ENCODE results near the gene PIK3R2.

The PIK3R2 gene

DNA sequence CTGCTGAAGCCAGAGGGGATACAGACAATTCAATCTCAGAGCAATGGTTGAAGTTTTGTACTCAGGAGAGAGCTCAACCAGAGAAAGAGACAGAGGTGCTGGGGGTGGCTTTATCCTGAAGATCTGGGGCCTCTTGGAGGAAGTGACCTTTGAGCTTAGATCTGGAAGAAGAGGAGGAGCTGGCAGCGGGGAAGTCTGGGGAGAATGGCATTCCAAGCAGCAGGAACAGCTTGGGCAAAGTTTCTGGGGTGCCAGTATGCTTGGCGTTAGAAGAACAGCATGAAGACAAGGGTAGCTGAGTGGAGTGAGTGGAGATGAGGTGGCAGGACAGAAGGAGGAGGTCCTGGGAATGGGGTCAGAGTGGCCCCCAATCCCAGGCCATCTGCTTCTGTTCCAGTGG is 44.1 kb upstream of the PIK3R2 start:
- Histone ChIP-seq H3K9me2 (replicated peaks; ENCODE audit: low read depth, low read length) (no peaks in the 10 kb centered on the region), H3K36me3 (ENCODE audit: insufficient read depth, low read length) (no peaks in the 10 kb centered on the region), H3K27me3 (ENCODE audit: insufficient read depth, low read length, poor library complexity, severe bottlenecking) (no peaks in the 10 kb centered on the region), H3K79me2 (ENCODE audit: insufficient read depth, low read length) (no peaks in the 10 kb centered on the region), H3F3A (ENCODE audit: low read depth) (no peaks in the 10 kb centered on the region), H3K4me1 (ENCODE audit: insufficient read depth, low read length, poor library complexity, severe bottlenecking) (peaks cover 20% of the 10 kb centered on the region), H3K9ac (ENCODE audit: low read depth, low read length, poor library complexity, severe bottlenecking) (no peak overlapping the region), H3K4me3 (ENCODE audit: low read length, poor library complexity, severe bottlenecking) (no peak overlapping the region), H3K4me2 (ENCODE audit: low read depth, low read length, poor library complexity, severe bottlenecking) (no peak overlapping the region), H4K20me1 (ENCODE audit: insufficient read depth, low read length, poor library complexity, severe bottlenecking) (no peaks in the 10 kb centered on the region), H3K9me3 (ENCODE audit: insufficient read depth, low read depth, low read length) (no peaks in the 10 kb centered on the region), H2AFZ (ENCODE audit: low read length) (no peak overlapping the region)
- TF ChIP-seq, protein P1, sequence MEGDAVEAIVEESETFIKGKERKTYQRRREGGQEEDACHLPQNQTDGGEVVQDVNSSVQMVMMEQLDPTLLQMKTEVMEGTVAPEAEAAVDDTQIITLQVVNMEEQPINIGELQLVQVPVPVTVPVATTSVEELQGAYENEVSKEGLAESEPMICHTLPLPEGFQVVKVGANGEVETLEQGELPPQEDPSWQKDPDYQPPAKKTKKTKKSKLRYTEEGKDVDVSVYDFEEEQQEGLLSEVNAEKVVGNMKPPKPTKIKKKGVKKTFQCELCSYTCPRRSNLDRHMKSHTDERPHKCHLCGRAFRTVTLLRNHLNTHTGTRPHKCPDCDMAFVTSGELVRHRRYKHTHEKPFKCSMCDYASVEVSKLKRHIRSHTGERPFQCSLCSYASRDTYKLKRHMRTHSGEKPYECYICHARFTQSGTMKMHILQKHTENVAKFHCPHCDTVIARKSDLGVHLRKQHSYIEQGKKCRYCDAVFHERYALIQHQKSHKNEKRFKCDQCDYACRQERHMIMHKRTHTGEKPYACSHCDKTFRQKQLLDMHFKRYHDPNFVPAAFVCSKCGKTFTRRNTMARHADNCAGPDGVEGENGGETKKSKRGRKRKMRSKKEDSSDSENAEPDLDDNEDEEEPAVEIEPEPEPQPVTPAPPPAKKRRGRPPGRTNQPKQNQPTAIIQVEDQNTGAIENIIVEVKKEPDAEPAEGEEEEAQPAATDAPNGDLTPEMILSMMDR (conservative IDR thresholded peaks at IDR 0.05; ENCODE audit: low read length), result no peak
- TF ChIP-seq EZH2phosphoT487 (IDR thresholded peaks at IDR 0.05; ENCODE audit: borderline replicate concordance), result no peak

DNA sequence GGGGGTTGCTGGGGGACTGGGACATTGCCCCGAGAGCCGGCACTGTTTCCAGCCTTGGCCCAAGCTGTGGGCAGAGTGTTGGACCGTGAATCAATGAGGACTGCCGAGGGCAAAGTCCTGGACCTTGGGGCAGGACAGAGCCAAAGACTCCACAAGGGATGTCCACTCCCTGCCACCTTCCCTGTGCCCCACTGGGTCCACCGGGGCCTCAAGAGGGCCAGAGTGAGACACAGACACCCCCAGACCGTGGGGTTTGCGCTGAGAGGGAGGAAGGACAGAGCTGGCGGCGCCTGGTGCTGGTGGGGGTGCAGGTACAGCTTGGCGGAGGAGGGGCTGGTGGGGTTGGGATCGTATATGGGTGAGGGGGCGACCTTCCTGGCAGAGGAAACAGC is 43.6 kb upstream of the PIK3R2 start:
- Histone ChIP-seq H3K79me2 (ENCODE audit: insufficient read depth, low read length) (no peaks in the 10 kb centered on the region), H4K20me1 (ENCODE audit: insufficient read depth, low read length, poor library complexity, severe bottlenecking) (no peaks in the 10 kb centered on the region), H3K9me2 (replicated peaks; ENCODE audit: low read depth, low read length) (no peaks in the 10 kb centered on the region), H3K4me2 (ENCODE audit: low read depth, low read length, poor library complexity, severe bottlenecking) (peak overlapping the region; percentile 83), H3K4me3 (ENCODE audit: low read length, poor library complexity, severe bottlenecking) (peak overlapping the region; percentile 72), H2AFZ (ENCODE audit: low read length) (peak overlapping the region; percentile 87; the same call in 1 of the 2 replicates), H3K27me3 (ENCODE audit: insufficient read depth, low read length, poor library complexity, severe bottlenecking) (no peaks in the 10 kb centered on the region), H3K9ac (ENCODE audit: low read depth, low read length, poor library complexity, severe bottlenecking) (peak overlapping the region; percentile 46), H3K9me3 (ENCODE audit: insufficient read depth, low read depth, low read length) (no peaks in the 10 kb centered on the region), H3K4me1 (ENCODE audit: insufficient read depth, low read length, poor library complexity, severe bottlenecking) (peaks cover 17% of the 10 kb centered on the region), H3K36me3 (ENCODE audit: insufficient read depth, low read length) (no peaks in the 10 kb centered on the region), H3F3A (ENCODE audit: low read depth) (no peaks in the 10 kb centered on the region)
- no peak for TF ChIP-seq EZH2phosphoT487 (IDR thresholded peaks at IDR 0.05; ENCODE audit: borderline replicate concordance)
- TF ChIP-seq, protein P1 (conservative IDR thresholded peaks at IDR 0.05; ENCODE audit: low read length), result no peak

DNA sequence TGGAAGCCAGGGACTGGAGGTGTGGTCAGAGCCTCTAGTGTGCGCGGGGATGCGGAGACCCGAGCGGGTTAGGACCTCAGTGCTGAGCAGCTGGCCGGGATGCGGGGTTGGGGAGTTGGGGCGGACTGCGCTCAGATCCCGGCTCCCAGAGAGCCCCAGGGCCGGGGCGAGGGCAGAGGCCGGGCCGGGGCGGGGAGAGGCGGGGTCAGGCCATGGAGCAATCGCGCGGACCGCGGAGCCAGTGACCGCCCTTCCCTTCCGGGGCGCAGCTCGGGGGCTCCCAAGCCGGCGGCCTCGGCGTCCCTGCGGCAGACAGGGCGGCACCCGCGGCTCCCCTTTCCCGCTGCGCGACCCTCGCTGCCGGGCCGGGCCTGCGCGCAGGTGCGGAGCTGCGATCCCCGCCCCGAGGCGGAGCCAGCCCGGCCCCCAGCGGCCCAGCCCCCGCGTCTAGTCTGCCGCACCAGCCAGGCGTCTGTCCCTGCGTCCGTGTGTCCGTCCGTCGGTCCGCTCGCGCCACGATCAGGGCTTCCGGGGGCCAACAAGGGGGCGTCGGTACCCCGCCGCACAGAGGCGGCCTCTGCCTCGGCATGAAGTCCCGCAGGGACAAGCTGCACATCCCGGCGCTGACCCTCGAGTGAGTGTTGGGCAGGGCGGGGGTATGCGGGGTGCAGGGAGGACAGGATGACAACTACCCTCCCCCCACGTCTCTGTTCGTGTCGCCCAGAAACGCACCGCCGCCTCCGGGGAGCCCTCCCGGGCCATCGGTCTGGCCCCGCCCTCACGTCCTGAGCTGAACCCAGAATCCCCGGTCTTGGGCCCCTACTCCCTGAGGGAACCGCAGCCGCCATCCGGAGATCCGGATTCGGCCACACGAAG is 43.0 kb upstream of the PIK3R2 start:
- Histone ChIP-seq H3K9me2 (replicated peaks; ENCODE audit: low read depth, low read length) (no peaks in the 10 kb centered on the region), H3F3A (ENCODE audit: low read depth) (no peaks in the 10 kb centered on the region), H3K27me3 (ENCODE audit: insufficient read depth, low read length, poor library complexity, severe bottlenecking) (no peaks in the 10 kb centered on the region), H3K9me3 (ENCODE audit: insufficient read depth, low read depth, low read length) (no peaks in the 10 kb centered on the region), H3K9ac (ENCODE audit: low read depth, low read length, poor library complexity, severe bottlenecking) (peak overlapping the region; percentile 46), H4K20me1 (ENCODE audit: insufficient read depth, low read length, poor library complexity, severe bottlenecking) (no peaks in the 10 kb centered on the region), H3K4me2 (ENCODE audit: low read depth, low read length, poor library complexity, severe bottlenecking) (peak overlapping the region; percentile 83), H3K4me1 (ENCODE audit: insufficient read depth, low read length, poor library complexity, severe bottlenecking) (peaks cover 12% of the 10 kb centered on the region), H3K36me3 (ENCODE audit: insufficient read depth, low read length) (no peaks in the 10 kb centered on the region), H2AFZ (ENCODE audit: low read length) (peak overlapping the region; percentile 87; the same call in 1 of the 2 replicates), H3K79me2 (ENCODE audit: insufficient read depth, low read length) (no peaks in the 10 kb centered on the region), H3K4me3 (ENCODE audit: low read length, poor library complexity, severe bottlenecking) (peak overlapping the region; percentile 72)
- no peak for TF ChIP-seq EZH2phosphoT487 (IDR thresholded peaks at IDR 0.05; ENCODE audit: borderline replicate concordance)
- TF ChIP-seq, protein P1 (conservative IDR thresholded peaks at IDR 0.05; ENCODE audit: low read length), result no peak
